GM18907 (cell line): ENCODE data around the gene SMAD7.

ENCODE experiments used
- ATAC-seq: cut with Tn5 transposase; IDR thresholded peaks from one replicate; pipeline ENCODE4 v1.9.1; 2021; ENCODE audit warnings: mild to moderate bottlenecking, moderate library complexity; ENCODE audit not compliant: unreplicated experiment

Gene SMAD7

DNA sequence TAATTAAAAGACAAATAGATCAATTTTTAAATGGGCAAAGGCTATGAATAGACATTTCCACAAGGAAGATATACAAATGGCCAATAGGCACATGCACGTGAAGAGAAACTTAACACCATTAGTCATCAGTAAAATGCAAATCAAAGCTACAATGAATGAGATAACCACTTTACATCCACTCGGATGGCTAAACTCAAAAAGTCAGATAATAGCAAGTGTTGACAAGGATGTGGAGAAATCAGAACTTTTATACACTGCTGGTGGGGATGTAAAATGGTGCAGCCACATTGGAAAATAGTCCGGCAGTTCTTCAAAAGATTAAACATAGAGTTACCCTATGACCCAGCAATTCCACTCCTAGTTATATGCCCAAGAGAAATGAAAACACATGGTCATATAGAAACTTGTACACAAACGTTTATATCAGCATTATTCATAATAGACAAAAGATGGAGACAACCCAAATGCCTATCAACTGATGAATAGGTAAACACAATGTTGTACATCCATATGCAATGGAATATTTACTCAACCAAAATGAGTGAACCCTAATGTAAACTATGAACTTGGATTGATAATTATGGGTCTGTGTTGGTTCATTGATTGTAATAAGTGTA lies 51.1 kb downstream of the SMAD7 start:
- no peak for ATAC-seq

- no peak for ATAC-seq
Measured at GRCh38 chr18:48898521-48898920, 52.2 kb downstream of the SMAD7 start.

DNA sequence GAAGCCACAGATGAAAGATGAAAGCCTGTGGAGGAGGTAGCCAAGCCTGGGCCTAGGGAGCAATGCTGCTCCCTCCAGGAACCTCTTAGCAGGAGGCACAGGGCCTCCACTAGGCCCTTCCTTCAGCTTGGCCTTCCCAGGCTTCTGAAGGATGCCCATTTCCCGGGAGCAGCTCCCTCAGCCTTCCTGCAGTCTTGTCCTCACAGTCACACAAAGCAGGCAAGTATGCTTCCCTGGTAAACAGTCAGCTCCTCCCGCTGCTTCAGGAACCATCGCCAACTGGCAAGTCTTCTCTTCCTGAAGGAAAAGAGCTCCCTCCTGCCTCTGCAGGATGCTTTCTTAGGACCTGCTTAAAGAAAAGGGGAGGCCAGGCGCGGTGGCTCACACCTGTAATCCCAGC lies 53.2 kb downstream of the SMAD7 start:
- no peak for ATAC-seq

- peak; percentile 63 for ATAC-seq
Measured at GRCh38 chr18:48896875-48897511, 53.8 kb downstream of the SMAD7 start.

GRCh38 chr18:48896326-48896874 lies 54.4 kb downstream of the SMAD7 start:
- no peak for ATAC-seq

- ATAC-seq: no peak
Measured at GRCh38 chr18:48894799-48895346, 55.9 kb downstream of the SMAD7 start.

GRCh38 chr18:48893608-48894600 lies 56.9 kb downstream of the SMAD7 start:
- ATAC-seq: no peak

DNA sequence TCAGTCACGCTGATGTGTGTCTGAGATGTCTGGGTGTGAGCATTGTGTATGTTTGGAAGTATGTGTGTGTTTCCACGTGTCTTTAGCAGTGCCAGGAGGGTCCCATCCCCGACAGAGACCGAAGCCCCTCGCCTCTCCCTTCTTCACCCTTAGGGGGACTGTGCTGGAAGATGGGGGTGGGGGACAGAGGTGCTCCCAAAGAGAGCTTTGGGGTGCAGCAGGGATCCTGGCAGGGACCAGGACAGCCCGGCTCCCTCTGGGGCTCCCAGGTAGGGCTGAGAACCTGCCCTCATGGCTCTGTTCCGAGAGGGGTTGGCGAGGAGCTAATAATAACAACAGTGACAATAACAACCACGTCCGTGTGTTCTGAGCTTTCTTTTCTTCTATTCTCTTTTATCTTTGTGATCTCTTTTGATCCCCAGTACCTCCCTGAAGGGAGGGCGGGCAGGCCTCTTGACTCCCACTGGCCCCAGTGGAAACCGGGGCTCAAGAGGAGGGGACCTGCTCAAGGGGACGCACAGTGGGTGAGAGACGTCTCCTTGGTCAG lies 57.6 kb downstream of the SMAD7 start:
- ATAC-seq: no peak

DNA sequence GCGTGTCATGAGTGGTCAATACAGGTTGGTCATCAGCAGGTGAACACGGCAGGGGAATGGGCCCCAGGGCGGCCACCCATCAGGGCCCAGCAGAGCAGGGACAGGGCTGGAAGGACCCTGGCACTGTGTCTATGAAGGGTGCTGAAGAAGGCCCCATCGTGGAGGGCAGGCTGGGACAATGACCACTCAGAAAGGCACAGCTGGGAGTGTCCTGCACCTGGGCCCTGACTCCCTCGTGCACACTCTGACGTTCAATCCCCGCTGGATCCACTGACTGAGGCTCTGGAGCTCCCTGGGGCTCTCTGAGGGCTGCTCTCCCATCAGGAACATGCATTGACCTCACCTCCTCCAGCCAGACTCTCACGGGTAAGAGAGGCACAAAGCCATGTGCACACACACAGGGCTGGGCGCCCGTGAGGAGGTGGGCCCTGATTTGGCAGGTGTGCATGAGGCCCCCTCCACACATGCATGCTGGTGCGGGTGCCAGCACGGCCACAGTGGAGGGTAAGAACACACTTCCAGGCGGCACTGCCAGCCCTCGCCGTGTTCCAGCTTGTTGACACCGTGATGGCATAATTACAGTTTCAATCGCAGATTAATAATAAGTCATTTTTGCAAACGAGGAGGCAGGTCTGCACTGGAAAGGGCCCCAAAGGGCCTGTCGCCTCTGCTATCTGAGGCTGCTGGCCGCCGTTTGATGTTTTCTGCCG lies 58.5 kb downstream of the SMAD7 start:
- ATAC-seq: no peak

- no peak for ATAC-seq
Measured at GRCh38 chr18:48891721-48892120, 59.0 kb downstream of the SMAD7 start.

DNA sequence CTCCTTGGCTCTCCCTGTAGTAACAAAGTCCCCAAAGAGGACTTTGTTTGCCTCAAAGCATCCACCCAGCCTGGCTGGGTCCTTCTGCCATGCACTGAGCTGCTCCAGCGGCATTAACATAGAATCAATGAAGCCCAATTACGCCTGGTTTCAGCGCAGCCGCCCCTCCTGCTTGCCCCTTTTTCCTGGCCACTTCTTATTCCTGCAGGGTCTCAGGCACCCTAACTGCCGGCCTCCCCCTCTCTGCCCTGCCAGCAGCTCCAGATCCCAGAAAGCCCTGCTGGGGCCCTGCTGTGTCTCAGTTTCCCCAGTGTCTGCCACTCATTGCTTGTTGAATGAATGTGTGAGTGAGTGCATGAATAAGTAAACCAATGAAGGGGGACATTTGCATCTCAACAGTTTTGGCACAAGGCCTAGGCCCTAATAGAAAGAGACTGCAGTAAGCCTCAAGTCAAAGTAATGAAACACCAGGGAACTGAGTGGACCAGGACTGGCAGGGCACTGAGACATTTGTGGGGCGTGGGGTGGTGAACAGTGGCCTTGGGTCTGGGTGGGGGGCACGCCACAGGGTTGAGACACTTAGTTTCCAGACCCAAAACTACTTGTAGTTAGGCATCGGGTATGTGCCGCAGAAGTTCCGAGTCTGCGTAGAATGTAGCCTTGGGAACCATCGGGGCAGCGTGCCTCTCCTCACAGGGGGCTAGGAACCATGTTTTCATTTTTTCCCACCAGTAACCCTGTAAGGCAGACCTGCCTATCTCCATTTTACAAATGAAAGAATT lies 60.6 kb downstream of the SMAD7 start:
- no peak for ATAC-seq

GRCh38 chr18:48889115-48889941 lies 61.4 kb downstream of the SMAD7 start:
- ATAC-seq: no peak

DNA sequence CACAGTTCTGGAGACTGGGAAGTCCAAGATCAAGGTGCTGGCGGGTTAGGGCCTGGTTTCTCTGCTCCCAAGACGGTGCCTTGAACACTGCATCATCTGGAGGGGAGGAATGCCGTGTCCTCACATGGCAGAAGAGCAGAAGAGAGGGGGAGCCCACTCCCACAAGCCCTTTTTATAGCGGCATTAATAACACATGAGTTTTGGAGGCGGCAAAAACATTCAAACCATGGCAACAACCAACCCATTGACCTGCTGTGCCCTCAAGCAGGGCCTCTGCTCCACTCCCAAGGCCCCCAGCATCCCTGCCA lies 62.0 kb downstream of the SMAD7 start:
- no peak for ATAC-seq

DNA sequence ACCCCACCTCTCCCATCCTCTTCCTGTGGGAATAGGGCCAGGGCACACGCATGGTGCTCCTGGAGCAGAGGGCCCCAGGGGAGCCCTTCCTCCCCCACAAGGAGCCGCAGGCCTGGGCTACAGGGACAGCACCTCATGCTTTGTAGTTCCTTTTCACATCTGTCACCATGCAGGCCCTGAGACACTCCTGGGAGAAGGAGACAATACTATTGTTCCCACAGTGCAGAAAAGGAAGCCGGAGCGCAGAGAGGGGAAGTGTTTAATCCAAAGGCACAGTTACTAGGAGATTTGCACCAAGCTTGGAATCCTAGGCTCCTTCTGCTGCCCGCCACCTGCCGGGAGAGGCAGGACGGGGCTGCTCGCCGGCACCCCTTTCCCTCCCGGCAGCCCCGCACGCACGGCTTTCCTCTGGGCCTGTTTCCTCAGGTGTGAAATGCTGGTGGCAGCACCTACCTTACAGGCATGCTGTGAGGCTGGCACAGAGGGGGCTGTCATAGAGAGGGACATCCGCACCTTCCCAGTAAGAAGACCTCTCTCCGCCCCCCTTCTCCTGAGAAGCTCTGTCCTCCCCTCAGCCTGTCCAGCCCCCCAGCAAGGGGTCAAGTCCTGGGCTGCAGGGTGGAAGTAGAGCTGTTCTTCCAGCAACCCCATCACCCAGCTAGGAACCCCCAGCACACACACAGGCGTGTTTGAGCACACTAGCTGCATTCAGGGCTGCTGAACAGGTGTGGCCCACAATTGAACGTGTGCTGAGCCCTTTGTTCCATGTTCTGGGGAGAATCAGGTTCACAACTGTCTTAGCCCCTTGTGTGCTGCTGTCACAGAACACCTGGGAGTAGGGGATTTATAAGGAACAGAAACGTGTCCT lies 62.6 kb downstream of the SMAD7 start:
- no peak for ATAC-seq

- ATAC-seq: no peak
Measured at GRCh38 chr18:48887294-48887904, 63.4 kb downstream of the SMAD7 start.

DNA sequence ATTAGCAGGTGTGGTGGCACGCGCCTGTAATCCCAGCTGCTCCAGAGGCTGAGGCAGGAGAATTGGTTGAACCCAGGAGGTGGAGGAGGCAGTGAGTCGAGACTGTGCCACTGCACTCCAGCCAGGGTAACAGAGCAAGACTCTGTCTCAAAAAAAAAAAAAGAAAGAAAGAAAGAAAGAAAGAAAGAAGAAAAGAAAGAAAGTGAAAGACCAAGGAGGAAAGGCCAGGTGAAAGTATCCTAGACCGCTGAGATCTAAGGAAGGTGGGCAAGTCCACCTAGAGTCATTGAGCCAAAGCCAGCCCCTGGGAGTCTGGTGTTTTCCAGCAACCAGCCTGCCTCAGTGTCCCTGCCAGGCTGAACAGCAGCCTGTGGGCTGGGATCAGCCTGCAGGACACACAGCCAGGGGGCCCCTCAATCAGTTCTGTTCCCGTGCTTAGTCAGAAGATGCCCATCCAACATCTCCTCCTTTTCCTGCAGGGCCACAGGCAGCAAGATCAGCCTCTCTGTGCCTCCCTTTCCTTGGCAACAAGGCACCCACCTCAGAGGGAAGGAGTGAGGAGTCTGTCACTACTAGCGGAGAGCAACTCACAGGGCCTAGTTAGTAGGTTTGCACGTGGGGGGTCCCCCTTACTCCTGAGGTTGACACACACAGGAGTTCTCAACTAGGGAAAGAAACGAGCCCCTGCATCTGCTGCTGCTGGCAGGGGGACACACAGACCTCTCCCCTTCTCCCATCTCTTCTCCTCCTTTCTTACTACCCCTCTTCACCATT lies 64.1 kb downstream of the SMAD7 start:
- ATAC-seq: no peak
